Memory B cell (primary cell): ENCODE measurements around the gene CIITA.
"Not testable (repeated sequence)": the region's sequence is repeated elsewhere in the genome, so short reads cannot be mapped to it uniquely, and the experiment has no call there.

Source experiments
- ATAC-seq: fragments of 150-1000 bp; cut with Tn5 transposase; 2 replicates; pipeline ENCODE4 v1.10.0; 2021; ENCODE audit warnings: low read depth, mild to moderate bottlenecking, moderate library complexity
- DNase-seq, 2 donors: peaks; one replicate each; pipeline ENCODE4 v3.0.0; 2022; ENCODE audit warnings: low spot score in 2 of 2
- H3K27ac Mint-ChIP-seq: one replicate; pipeline ENCODE4 v1.8.0; 2022; ENCODE audit warnings: mild to moderate bottlenecking, moderate library complexity, mixed read lengths
- H3K27me3 Mint-ChIP-seq: one replicate; pipeline ENCODE4 v1.8.0; 2022; ENCODE audit warnings: mixed read lengths
- H3K36me3 Mint-ChIP-seq: one replicate; pipeline ENCODE4 v1.8.0; 2022; ENCODE audit warnings: mild to moderate bottlenecking, mixed read lengths
- H3K4me1 Mint-ChIP-seq: one replicate; pipeline ENCODE4 v1.8.0; 2022; ENCODE audit warnings: mixed read lengths
- H3K4me3 Mint-ChIP-seq: one replicate; pipeline ENCODE4 v1.8.0; 2022; ENCODE audit warnings: mild to moderate bottlenecking, moderate library complexity, mixed read lengths
- H3K9me3 Mint-ChIP-seq: one replicate; pipeline ENCODE4 v1.8.0; 2022; ENCODE audit warnings: mixed read lengths

Gene CIITA

GRCh38 chr16:10906482-10906881, 29.5 kb downstream of the CIITA start:
- Mint-ChIP-seq H3K27ac (no peak overlapping the region), H3K4me1 (peaks cover 31% of the 10 kb centered on the region), H3K4me3 (no peak overlapping the region), H3K27me3 (no peaks in the 10 kb centered on the region), H3K36me3 (peaks cover 50% of the 10 kb centered on the region), H3K9me3 (no peaks in the 10 kb centered on the region)
- DNase-seq, result no peak
- no peak for ATAC-seq

- Mint-ChIP-seq H3K4me1 (peaks cover 36% of the 10 kb centered on the region), H3K27me3 (no peaks in the 10 kb centered on the region), H3K9me3 (no peaks in the 10 kb centered on the region), H3K36me3 (peaks cover 49% of the 10 kb centered on the region), H3K27ac (no peak overlapping the region), H3K4me3 (no peak overlapping the region)
- ATAC-seq, result no peak
- no peak for DNase-seq
These were observed 30.1 kb downstream of the CIITA start for GRCh38 chr16:10906914-10907756.

GRCh38 chr16:10907757-10908045, 30.7 kb downstream of the CIITA start:
- no peak overlapping the region for H3K27ac Mint-ChIP-seq
- H3K36me3 Mint-ChIP-seq, result peaks cover 44% of the 10 kb centered on the region
- H3K27me3 Mint-ChIP-seq, result no peaks in the 10 kb centered on the region
- H3K4me1 Mint-ChIP-seq, result peaks cover 34% of the 10 kb centered on the region
- H3K4me3 Mint-ChIP-seq, result no peak overlapping the region
- DNase-seq (no peak), ATAC-seq (no peak)
- H3K9me3 Mint-ChIP-seq, result no peaks in the 10 kb centered on the region

GRCh38 chr16:10911267-10911666, 34.3 kb downstream of the CIITA start:
- Mint-ChIP-seq H3K27ac (peak overlapping the region; percentile 88), H3K9me3 (no peaks in the 10 kb centered on the region), H3K36me3 (peaks cover 42% of the 10 kb centered on the region), H3K27me3 (no peaks in the 10 kb centered on the region), H3K4me1 (peaks cover 45% of the 10 kb centered on the region), H3K4me3 (peak overlapping the region; percentile 11)
- DNase-seq (no peak), ATAC-seq (no peak)

GRCh38 chr16:10916534-10916933, 39.5 kb downstream of the CIITA start:
- peak overlapping the region; percentile 95 for H3K27ac Mint-ChIP-seq
- no peaks in the 10 kb centered on the region for H3K27me3 Mint-ChIP-seq
- H3K36me3 Mint-ChIP-seq, result peaks cover 42% of the 10 kb centered on the region
- no peak overlapping the region for H3K4me3 Mint-ChIP-seq
- no peak for DNase-seq
- no peaks in the 10 kb centered on the region for H3K9me3 Mint-ChIP-seq
- no peak for ATAC-seq
- H3K4me1 Mint-ChIP-seq, result peaks cover 42% of the 10 kb centered on the region

GRCh38 chr16:10918294-10919002, 41.4 kb downstream of the CIITA start:
- H3K9me3 Mint-ChIP-seq, result no peaks in the 10 kb centered on the region
- peak overlapping the region; percentile 41 for H3K4me3 Mint-ChIP-seq
- peaks cover 28% of the 10 kb centered on the region for H3K4me1 Mint-ChIP-seq
- H3K27ac Mint-ChIP-seq, result peak overlapping the region; percentile 95
- peaks cover 43% of the 10 kb centered on the region for H3K36me3 Mint-ChIP-seq
- DNase-seq, result peak; percentile 90 to 92
- no peaks in the 10 kb centered on the region for H3K27me3 Mint-ChIP-seq
- ATAC-seq, result peak; percentile 74

- Mint-ChIP-seq H3K27ac (peak overlapping the region; percentile 95), H3K36me3 (peaks cover 46% of the 10 kb centered on the region), H3K27me3 (no peaks in the 10 kb centered on the region), H3K4me1 (peaks cover 29% of the 10 kb centered on the region), H3K4me3 (no peak overlapping the region), H3K9me3 (no peaks in the 10 kb centered on the region)
- DNase-seq, result no peak
- no peak for ATAC-seq
These were observed 42.0 kb downstream of the CIITA start for GRCh38 chr16:10919003-10919351.

- peaks cover 45% of the 10 kb centered on the region for H3K36me3 Mint-ChIP-seq
- H3K9me3 Mint-ChIP-seq, result no peaks in the 10 kb centered on the region
- ATAC-seq (no peak), DNase-seq (no peak)
- peak overlapping the region; percentile 45 for H3K27ac Mint-ChIP-seq
- H3K4me1 Mint-ChIP-seq, result peaks cover 19% of the 10 kb centered on the region
- no peaks in the 10 kb centered on the region for H3K27me3 Mint-ChIP-seq
- no peak overlapping the region for H3K4me3 Mint-ChIP-seq
These were observed 43.9 kb downstream of the CIITA start for GRCh38 chr16:10920726-10921427.

GRCh38 chr16:10921536-10922327, 44.7 kb downstream of the CIITA start:
- DNase-seq, result no peak
- peaks cover 40% of the 10 kb centered on the region for H3K36me3 Mint-ChIP-seq
- peak overlapping the region; percentile 45 for H3K27ac Mint-ChIP-seq
- no peak for ATAC-seq
- no peaks in the 10 kb centered on the region for H3K27me3 Mint-ChIP-seq
- no peak overlapping the region for H3K4me3 Mint-ChIP-seq
- peaks cover 16% of the 10 kb centered on the region for H3K4me1 Mint-ChIP-seq
- no peaks in the 10 kb centered on the region for H3K9me3 Mint-ChIP-seq

- no peak for ATAC-seq
- Mint-ChIP-seq H3K36me3 (peaks cover 40% of the 10 kb centered on the region), H3K27ac (no peak overlapping the region), H3K4me3 (no peak overlapping the region), H3K4me1 (peaks cover 11% of the 10 kb centered on the region), H3K9me3 (no peaks in the 10 kb centered on the region), H3K27me3 (no peaks in the 10 kb centered on the region)
- no peak for DNase-seq
These were observed 45.5 kb downstream of the CIITA start for GRCh38 chr16:10922328-10923145.

- H3K4me1 Mint-ChIP-seq, result peaks cover 14% of the 10 kb centered on the region
- no peak for DNase-seq
- H3K4me3 Mint-ChIP-seq, result no peak overlapping the region
- H3K9me3 Mint-ChIP-seq, result no peaks in the 10 kb centered on the region
- H3K27ac Mint-ChIP-seq, result no peak overlapping the region
- peaks cover 39% of the 10 kb centered on the region for H3K36me3 Mint-ChIP-seq
- no peak for ATAC-seq
- H3K27me3 Mint-ChIP-seq, result no peaks in the 10 kb centered on the region
These were observed 46.2 kb downstream of the CIITA start for GRCh38 chr16:10923146-10923649.

- Mint-ChIP-seq H3K27me3 (no peaks in the 10 kb centered on the region), H3K4me3 (no peak overlapping the region), H3K27ac (peak overlapping the region; percentile 8), H3K4me1 (peaks cover 12% of the 10 kb centered on the region), H3K9me3 (no peaks in the 10 kb centered on the region), H3K36me3 (peaks cover 37% of the 10 kb centered on the region)
- DNase-seq (no peak), ATAC-seq (no peak)
These were observed 46.7 kb downstream of the CIITA start for GRCh38 chr16:10923650-10924214.

- peak overlapping the region; percentile 80 for H3K27ac Mint-ChIP-seq
- not testable (repeated sequence) for H3K27me3 Mint-ChIP-seq, H3K4me3 Mint-ChIP-seq, H3K9me3 Mint-ChIP-seq, DNase-seq, ATAC-seq
- peaks cover 19% of the 10 kb centered on the region for H3K4me1 Mint-ChIP-seq
- peaks cover 33% of the 10 kb centered on the region for H3K36me3 Mint-ChIP-seq
These were observed 48.3 kb downstream of the CIITA start for GRCh38 chr16:10925285-10925684.
